Kidney epithelial cell (primary cell): ENCODE data around the gene KCNQ4. TPM values are rescaled to one million over a fixed set of nuclear protein-coding genes. Genes with fewer than 3 reads are reported as not detected.

Experiments used
- DNase-seq: peaks from one replicate; pipeline ENCODE4 v3.0.0-alpha.2; 2010; ENCODE audit warnings: low read depth
- H3K27me3 ChIP-seq: 2 replicates; pipeline ENCODE4 v1.6.0; 2011; ENCODE audit warnings: low read length; ENCODE audit not compliant: control insufficient read depth, insufficient read depth
- H3K36me3 ChIP-seq: 2 replicates; pipeline ENCODE4 v1.5.1; 2011; ENCODE audit warnings: low read length; ENCODE audit not compliant: control insufficient read depth, insufficient read depth
- H3K4me3 ChIP-seq: 2 replicates; pipeline ENCODE4 v1.5.1; 2011; ENCODE audit warnings: low read depth, mild to moderate bottlenecking, control low read depth, low read length
- CTCF ChIP-seq: IDR thresholded peaks from 2 replicates; pipeline ENCODE4 v1.5.1; 2011; ENCODE audit warnings: mild to moderate bottlenecking, moderate library complexity, low read length, control low read depth, inconsistent platforms; ENCODE audit not compliant: insufficient read depth, poor library complexity, severe bottlenecking
- total RNA-seq: library from RNA; depleted of rRNA; stranded (reverse); fragments of >200 nt; gene quantifications from 2 replicates; pipeline ENCODE4 v1.2.3, GENCODE V29; 2015

Gene KCNQ4
- total RNA-seq, 1 donor from 2014 or later = 2.8 TPM

GRCh38 chr1:40777224-40777970, 6.2 kb upstream of the KCNQ4 start:
- peaks cover 1% of the 10 kb centered on the region for H3K36me3 ChIP-seq
- DNase-seq = no peak
- TF ChIP-seq CTCF = no peak
- no peak overlapping the region for H3K4me3 ChIP-seq
- no peaks in the 10 kb centered on the region for H3K27me3 ChIP-seq

GRCh38 chr1:40780678-40781607, 2.6 kb upstream of the KCNQ4 start:
- Histone ChIP-seq H3K4me3 (no peak overlapping the region), H3K36me3 (no peaks in the 10 kb centered on the region), H3K27me3 (peaks cover 4% of the 10 kb centered on the region)
- peak; percentile 35 for DNase-seq
- TF ChIP-seq CTCF = no peak

GRCh38 chr1:40781608-40781971, 2.0 kb upstream of the KCNQ4 start:
- H3K4me3 ChIP-seq = no peak overlapping the region
- no peak for TF ChIP-seq CTCF
- H3K27me3 ChIP-seq = peaks cover 4% of the 10 kb centered on the region
- no peaks in the 10 kb centered on the region for H3K36me3 ChIP-seq
- DNase-seq = no peak

- Histone ChIP-seq H3K4me3 (no peak overlapping the region), H3K27me3 (peaks cover 4% of the 10 kb centered on the region), H3K36me3 (no peaks in the 10 kb centered on the region)
- TF ChIP-seq CTCF = peak; percentile 50
- DNase-seq = no peak
Measured at GRCh38 chr1:40782371-40782956, 1.1 kb upstream of the KCNQ4 start.

- no peak for DNase-seq
- no peaks in the 10 kb centered on the region for H3K36me3 ChIP-seq
- no peak for TF ChIP-seq CTCF
- peak overlapping the region; percentile 30 for H3K4me3 ChIP-seq
- peaks cover 4% of the 10 kb centered on the region for H3K27me3 ChIP-seq
Measured at GRCh38 chr1:40784141-40784770, 669 bp downstream of the KCNQ4 start.
